GM12878 (cell line): ENCODE results near the gene CCDC117. TPM values are rescaled to one million over a fixed set of nuclear protein-coding genes. Genes with fewer than 3 reads are reported as not detected.

Experiments
- ATAC-seq: fragments of 200-7000 bp; cut with Tn5 transposase; 3 replicates; pipeline ENCODE4 v1.9.1; 2020; ENCODE audit warnings: mild to moderate bottlenecking, moderate library complexity
- BruUV-seq: library from RNA; stranded (reverse); fragments of 400-500 nt; replicated peaks from 2 replicates; lab custom pipeline; 2021; lab: Mats Ljungman, UMichigan
- CTCF ChIA-PET: fragments of 300-600 bp; sonication (Branson Sonifier 250); formaldehyde crosslinking; extraction: SDS; loops from one replicate; lab custom pipeline; 2021; ENCODE audit warnings: inconsistent platforms; lab: Yijun Ruan, JAX
- POLR2A ChIA-PET: fragments of 350-600 bp; formaldehyde crosslinking; extraction: SDS; loops from one replicate; lab custom pipeline; 2021; ENCODE audit warnings: inconsistent platforms; lab: Charles Lee
- RAD21 ChIA-PET: fragments of 300-600 bp; sonication (Branson Sonifier 250); formaldehyde crosslinking; loops from one replicate; lab custom pipeline; 2023; ENCODE audit warnings: antibody characterized with exemption; ENCODE audit not compliant: unreplicated experiment; lab: Charles Lee
- SMC1A ChIA-PET: fragments of 300-600 bp; sonication (Branson Sonifier 250); formaldehyde crosslinking; loops from one replicate; lab custom pipeline; 2023; ENCODE audit not compliant: unreplicated experiment, uncharacterized antibody; lab: Charles Lee
- DNase-seq: peaks from one replicate; pipeline ENCODE4 v3.0.0-alpha.2; 2011; ENCODE audit warnings: low read depth, low spot score
- FAIRE-seq: peaks from 3 replicates; lab custom pipeline; 2011; peaks lifted over from hg19 to GRCh38; lab: Jason Lieb, UNC
- H2AFZ ChIP-seq: 2 replicates; pipeline ENCODE4 v1.6.0; 2011; ENCODE audit warnings: low read depth, low read length, control low read depth; ENCODE audit not compliant: control insufficient read depth
- H3K27ac ChIP-seq: 2 replicates; pipeline ENCODE4 v1.5.1; 2011; ENCODE audit warnings: control low read depth; ENCODE audit not compliant: control insufficient read depth, insufficient read depth
- H3K27me3 ChIP-seq, 2 experiments: replicated peaks in 1 of 2; 2 replicates each; pipeline versions ENCODE4 v1.6.0 to v1.6.1; 2011; ENCODE audit warnings: low read length in 1 of 2; ENCODE audit not compliant: control insufficient read depth in 2 of 2, insufficient read depth in 2 of 2
- H3K36me3 ChIP-seq, 2 experiments: 2 replicates each; pipeline ENCODE4 v1.5.1; 2011; ENCODE audit warnings: low read length in 1 of 2; ENCODE audit not compliant: control insufficient read depth in 2 of 2, insufficient read depth in 2 of 2
- H3K4me1 ChIP-seq: 2 replicates; pipeline ENCODE4 v1.6.1; 2011; ENCODE audit warnings: mild to moderate bottlenecking, low read length, moderate library complexity, mixed read lengths; ENCODE audit not compliant: control insufficient read depth, insufficient read depth
- H3K4me2 ChIP-seq: 2 replicates; pipeline ENCODE4 v1.6.0; 2011; ENCODE audit warnings: control low read depth; ENCODE audit not compliant: control insufficient read depth, insufficient read depth
- H3K4me3 ChIP-seq: fragments of 200-600 bp; sonication (generic); 2 replicates; pipeline ENCODE4 v1.5.1; 2016
- H3K79me2 ChIP-seq: 2 replicates; pipeline ENCODE4 v1.6.0; 2011; ENCODE audit warnings: low read length; ENCODE audit not compliant: control insufficient read depth, insufficient read depth
- H3K9ac ChIP-seq: 2 replicates; pipeline ENCODE4 v1.8.0; 2011; ENCODE audit warnings: low read length, control low read depth, mixed read lengths; ENCODE audit not compliant: control insufficient read depth, insufficient read depth
- H3K9me3 ChIP-seq: replicated peaks from 3 replicates; pipeline ENCODE4 v1.5.1; 2011; ENCODE audit warnings: mild to moderate bottlenecking, low read length; ENCODE audit not compliant: control insufficient read depth, insufficient read depth
- H4K20me1 ChIP-seq: 2 replicates; pipeline ENCODE4 v1.6.0; 2011; ENCODE audit not compliant: control insufficient read depth, insufficient read depth
- MEF2A ChIP-seq: IDR thresholded peaks from 2 replicates; pipeline ENCODE4 v1.6.1; 2011; ENCODE audit warnings: low read depth, mild to moderate bottlenecking, low read length, moderate library complexity; ENCODE audit not compliant: insufficient read depth
- MTA3 ChIP-seq: IDR thresholded peaks from 2 replicates; pipeline ENCODE4 v1.6.1; 2012; ENCODE audit warnings: low read length, inconsistent platforms, borderline replicate concordance
- MXI1 ChIP-seq: fragments of 150-350 bp; IDR thresholded peaks from 2 replicates; pipeline ENCODE4 v1.6.1; 2011; ENCODE audit warnings: low read depth, mild to moderate bottlenecking, inconsistent platforms, low read length, improper control_type of control experiment
- NRF1 ChIP-seq: conservative IDR thresholded peaks from 2 replicates; pipeline ENCODE4 v1.6.1; 2011; ENCODE audit warnings: mild to moderate bottlenecking, low read depth, low read length, improper control_type of control experiment
- POLR2A ChIP-seq: IDR thresholded peaks from 2 replicates; pipeline ENCODE4 v1.6.1; 2011; ENCODE audit warnings: low read depth, mild to moderate bottlenecking, low read length
- RBBP5 ChIP-seq: fragments of 200-600 bp; sonication (generic); conservative IDR thresholded peaks from 2 replicates; pipeline ENCODE4 v1.6.1; 2016
- RUNX3 ChIP-seq: IDR thresholded peaks from 2 replicates; pipeline ENCODE4 v1.6.1; 2012; ENCODE audit warnings: low read length, inconsistent platforms
- SMC3 ChIP-seq: IDR thresholded peaks from 2 replicates; pipeline ENCODE4 v1.6.1; 2011; ENCODE audit warnings: low read length, improper control_type of control experiment, borderline replicate concordance
- TCF3 ChIP-seq: IDR thresholded peaks from 2 replicates; pipeline ENCODE4 v1.6.1; 2012; ENCODE audit warnings: low read depth, mild to moderate bottlenecking, low read length, borderline replicate concordance; ENCODE audit not compliant: insufficient read depth
- WGBS: methylation state at CpG from one replicate; pipeline ENCODE4 v1.1.6; 2016; ENCODE audit warnings: low lambda C conversion rate; ENCODE audit not compliant: insufficient replicate concordance, insufficient coverage; ENCODE audit errors: missing lambda C conversion rate; 5-methylcytosine and 5-hydroxymethylcytosine counted together
- in situ Hi-C: fragments of 300-500 bp; cut with MboI; formaldehyde crosslinking; loops from 9 replicates; pipeline ENCODE4 v1.14.3; 2018; ENCODE audit warnings: mixed read lengths
- intact Hi-C: fragments of 100-400 bp; cut with micrococcal nuclease; formaldehyde crosslinking; loops from one replicate; pipeline ENCODE4 v1.14.2; 2022; ENCODE audit not compliant: unreplicated experiment
- polyA plus RNA-seq, 11 experiments: library from polyadenylated mRNA; depleted of rRNA in 4 of 11; unstranded in 6 of 11; stranded (reverse) in 5 of 11; fragments of >200 nt; fragmentation: Nextera tagmentation in 4 of 11; fragmentation: Illumina TruSeq in 1 of 11; extraction: Ambion mirVana in 4 of 11; extraction: Trizol in 1 of 11; gene quantifications; 1 replicate in 1 of 11; 2 replicates in 10 of 11; pipeline versions ENCODE4 v1.2.1 to v1.2.3, GENCODE V29; 2011 to 2016; ENCODE audit warnings: inconsistent platforms in 2 of 11, missing spikeins in 2 of 11, low read depth in 1 of 11
- total RNA-seq, 4 experiments: library from RNA; depleted of rRNA in 3 of 4; stranded (reverse); fragments of >200 nt in 3 of 4; fragmentation: Illumina TruSeq in 1 of 4; extraction: Trizol in 1 of 4; gene quantifications; 2 replicates each; pipeline versions ENCODE4 v1.2.1 to v1.2.3, GENCODE V29; 2013 to 2021
- TF ChIP-seq, protein P1 (sequence below): fragments of 450-650 bp; IDR thresholded peaks from 2 replicates; pipeline ENCODE4 v1.6.1; 2017; ENCODE audit warnings: mild to moderate bottlenecking, moderate library complexity

CCDC117 gene
- total and polyA plus RNA-seq, 10 of the 15 experiments (the other 5 are each of a cell fraction or from before 2014, with no cell fraction given), result 6.3 to 32.2 (median 20.6) TPM

DNA sequence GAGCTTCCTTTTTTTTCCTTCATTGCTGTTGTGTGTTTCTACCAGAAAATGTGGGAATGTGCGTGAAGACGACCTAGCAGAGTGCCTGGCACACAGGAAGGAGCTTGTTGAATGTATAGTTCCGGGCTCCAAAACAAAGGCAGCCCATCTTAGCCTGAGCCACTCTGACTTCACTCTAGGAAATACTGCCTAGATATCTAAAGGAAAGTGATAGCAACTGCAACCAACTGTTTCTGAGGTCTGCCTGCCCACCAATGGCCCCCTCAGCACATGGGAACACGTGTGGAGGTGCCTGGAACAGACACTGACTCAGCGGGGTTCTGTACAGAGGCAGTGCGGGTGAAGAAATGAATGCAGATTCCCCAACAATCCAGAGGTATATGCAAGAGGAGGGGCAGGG, 42.6 kb downstream of the CCDC117 start (continued):
- TF ChIP-seq, protein P1, sequence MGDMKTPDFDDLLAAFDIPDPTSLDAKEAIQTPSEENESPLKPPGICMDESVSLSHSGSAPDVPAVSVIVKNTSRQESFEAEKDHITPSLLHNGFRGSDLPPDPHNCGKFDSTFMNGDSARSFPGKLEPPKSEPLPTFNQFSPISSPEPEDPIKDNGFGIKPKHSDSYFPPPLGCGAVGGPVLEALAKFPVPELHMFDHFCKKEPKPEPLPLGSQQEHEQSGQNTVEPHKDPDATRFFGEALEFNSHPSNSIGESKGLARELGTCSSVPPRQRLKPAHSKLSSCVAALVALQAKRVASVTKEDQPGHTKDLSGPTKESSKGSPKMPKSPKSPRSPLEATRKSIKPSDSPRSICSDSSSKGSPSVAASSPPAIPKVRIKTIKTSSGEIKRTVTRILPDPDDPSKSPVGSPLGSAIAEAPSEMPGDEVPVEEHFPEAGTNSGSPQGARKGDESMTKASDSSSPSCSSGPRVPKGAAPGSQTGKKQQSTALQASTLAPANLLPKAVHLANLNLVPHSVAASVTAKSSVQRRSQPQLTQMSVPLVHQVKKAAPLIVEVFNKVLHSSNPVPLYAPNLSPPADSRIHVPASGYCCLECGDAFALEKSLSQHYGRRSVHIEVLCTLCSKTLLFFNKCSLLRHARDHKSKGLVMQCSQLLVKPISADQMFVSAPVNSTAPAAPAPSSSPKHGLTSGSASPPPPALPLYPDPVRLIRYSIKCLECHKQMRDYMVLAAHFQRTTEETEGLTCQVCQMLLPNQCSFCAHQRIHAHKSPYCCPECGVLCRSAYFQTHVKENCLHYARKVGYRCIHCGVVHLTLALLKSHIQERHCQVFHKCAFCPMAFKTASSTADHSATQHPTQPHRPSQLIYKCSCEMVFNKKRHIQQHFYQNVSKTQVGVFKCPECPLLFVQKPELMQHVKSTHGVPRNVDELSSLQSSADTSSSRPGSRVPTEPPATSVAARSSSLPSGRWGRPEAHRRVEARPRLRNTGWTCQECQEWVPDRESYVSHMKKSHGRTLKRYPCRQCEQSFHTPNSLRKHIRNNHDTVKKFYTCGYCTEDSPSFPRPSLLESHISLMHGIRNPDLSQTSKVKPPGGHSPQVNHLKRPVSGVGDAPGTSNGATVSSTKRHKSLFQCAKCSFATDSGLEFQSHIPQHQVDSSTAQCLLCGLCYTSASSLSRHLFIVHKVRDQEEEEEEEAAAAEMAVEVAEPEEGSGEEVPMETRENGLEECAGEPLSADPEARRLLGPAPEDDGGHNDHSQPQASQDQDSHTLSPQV, result no peak
- TF ChIP-seq POLR2A, result no peak
- TF ChIP-seq SMC3, result no peak

DNA sequence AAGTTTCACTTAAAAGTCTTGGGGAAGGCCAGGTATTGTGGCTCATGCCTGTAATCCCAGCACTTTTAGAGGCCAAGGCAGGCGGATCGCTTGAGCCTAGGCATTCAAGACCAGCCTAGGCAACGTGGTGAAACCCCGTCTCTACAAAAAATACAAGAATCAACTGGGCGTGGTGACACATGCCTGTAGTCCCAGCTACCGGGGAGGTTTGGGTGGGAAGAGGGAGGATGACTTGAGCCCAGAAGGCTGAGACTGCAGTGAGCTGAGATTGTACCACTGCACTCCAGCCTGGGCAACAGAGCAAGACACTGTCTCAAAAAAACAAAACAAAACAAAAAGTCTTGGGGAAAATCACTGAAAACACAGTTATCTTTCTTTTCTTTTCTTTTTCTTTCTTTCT, 43.2 kb downstream of the CCDC117 start:
- FAIRE-seq (no peak), DNase-seq (no peak), ATAC-seq (no peak)
- in situ Hi-C loops (no loop called here), intact Hi-C loops (no loop called here)
- BruUV-seq, result no TSS peak
- SMC1A ChIA-PET, result interaction anchor here (0.8 to 1.3 kb wide), 2 partner anchors 12 to 15 kb away, joined by 3 read pairs; no protein-coding TSS in a partner anchor
- Histone ChIP-seq H3K27ac (no peak overlapping the region), H3K27me3 (no peaks in the 10 kb centered on the region), H3K36me3 (no peaks in the 10 kb centered on the region), H3K9me3 (no peaks in the 10 kb centered on the region), H2AFZ (no peak overlapping the region), H3K4me3 (no peak overlapping the region), H3K79me2 (peaks cover 1% of the 10 kb centered on the region; the same call in 1 of the 2 replicates), H3K4me1 (peaks cover 51% of the 10 kb centered on the region), H3K9ac (no peak overlapping the region), H3K4me2 (no peak overlapping the region), H4K20me1 (no peaks in the 10 kb centered on the region)
- RAD21 ChIA-PET, result interaction anchor here (1.6 kb wide), 1 partner anchor 13 kb away, joined by 5 read pairs; no protein-coding TSS in a partner anchor
- no peak for TF ChIP-seq NRF1
- no peak for TF ChIP-seq MXI1
- no peak for TF ChIP-seq TCF3
- no peak for TF ChIP-seq MEF2A
- no peak for TF ChIP-seq RBBP5
- no peak for TF ChIP-seq RUNX3
- no peak for TF ChIP-seq MTA3
- POLR2A ChIA-PET, result interaction anchor here (0.6 kb wide), 1 partner anchor 142 kb away, joined by 5 read pairs; no protein-coding TSS in a partner anchor
- WGBS, result 97% methylated on average over 6 of the region's 6 CpGs
- CTCF ChIA-PET, result interaction anchor here (2.0 kb wide), 1 partner anchor 14 kb away, joined by 10 read pairs; no protein-coding TSS in a partner anchor
